ENCODE data around the gene FALEC. TPM values are rescaled to one million over a fixed set of nuclear protein-coding genes. Genes with fewer than 3 reads are reported as not detected.

The FALEC gene
- total RNA-seq, 1 experiment from 2014 or later = 1.0 TPM

GRCh38 chr1:150486966-150487762 is 28.4 kb upstream of the FALEC start, which contains the start of gene TARS2:
Gene TARS2 (plus strand): TSS chr1:150487419. CDS start chr1:150487451, 32 bp downstream.
- DNase-seq (ENCODE audit: low read depth, low spot score) (peak; percentile 96), ATAC-seq (peak; percentile 100)
- peak within 1 kb of the TSS; percentile 94 for H3K27ac ChIP-seq (ENCODE audit: low read length)
- peak; percentile 89 for TF ChIP-seq POLR2AphosphoS5 (IDR thresholded peaks at IDR 0.05; ENCODE audit: low read depth, low read length)
- 0 out of 2 replicates have a peak, but pooled peaks have one; percentile 36 for TF ChIP-seq TCF7L2 (IDR thresholded peaks at IDR 0.05; ENCODE audit: low read depth, low read length)
- peak; percentile 72; the same call in 1 of the 2 replicates for TF ChIP-seq SIN3A (IDR thresholded peaks at IDR 0.05; ENCODE audit: borderline replicate concordance, insufficient read depth, low read depth, low read length)
- no peak for TF ChIP-seq REST (IDR thresholded peaks at IDR 0.05; ENCODE audit: insufficient read depth in 1 of 2, low read depth in 2 of 2, low read length in 1 of 2)
- TF ChIP-seq CTCF (IDR thresholded peaks at IDR 0.05) = no peak
- POLR2A ChIA-PET = no interaction called here
- in situ Hi-C loops (cut with HindIII; ENCODE audit: low pct_unique_long_range_greater_than_20kb, low sequenced_read_pairs) (no loop called here), intact Hi-C loops (cut with micrococcal nuclease; ENCODE audit: unreplicated experiment) (no loop called here)
- no peaks in the 10 kb centered on the region for H3K27me3 ChIP-seq (ENCODE audit: control insufficient read depth, insufficient read depth, low read length)
- peak within 1 kb of the TSS; percentile 95 to 100 for H3K4me3 ChIP-seq (ENCODE audit: low read depth in 2 of 2, low read length in 2 of 2)
- H3K36me3 ChIP-seq (ENCODE audit: control insufficient read depth, insufficient read depth, low read length) = no peaks in the 10 kb centered on the region; the same call in 1 of the 2 replicates
- BruUV-seq (replicated peaks) = no TSS peak
- CTCF ChIA-PET = no interaction called here
- H3K4me1 ChIP-seq (ENCODE audit: control insufficient read depth, insufficient read depth, low read length) = peaks cover 7% of the 10 kb centered on the region
- H3K9me3 ChIP-seq (ENCODE audit: control insufficient read depth, insufficient read depth, low read depth, low read length) = no peaks in the 10 kb centered on the region

- intact Hi-C loops (cut with micrococcal nuclease; ENCODE audit: unreplicated experiment) = no loop called here
- Histone ChIP-seq H3K36me3 (ENCODE audit: control insufficient read depth, insufficient read depth, low read length) (no peaks in the 10 kb centered on the region; the same call in 1 of the 2 replicates), H3K4me1 (ENCODE audit: control insufficient read depth, insufficient read depth, low read length) (peaks cover 7% of the 10 kb centered on the region), H3K27ac (ENCODE audit: low read length) (peak overlapping the region; percentile 94), H3K27me3 (ENCODE audit: control insufficient read depth, insufficient read depth, low read length) (no peaks in the 10 kb centered on the region), H3K9me3 (ENCODE audit: control insufficient read depth, insufficient read depth, low read depth, low read length) (no peaks in the 10 kb centered on the region), H3K4me3 (ENCODE audit: low read depth in 2 of 2, low read length in 2 of 2) (peak overlapping the region; percentile 95 to 100)
- ChIA-PET POLR2A (no interaction called here), CTCF (no interaction called here)
- in situ Hi-C loops (cut with HindIII; ENCODE audit: low pct_unique_long_range_greater_than_20kb, low sequenced_read_pairs) = no loop called here
- ATAC-seq (no peak), DNase-seq (ENCODE audit: low read depth, low spot score) (no peak)
- TF ChIP-seq CTCF (IDR thresholded peaks at IDR 0.05) (no peak), SIN3A (IDR thresholded peaks at IDR 0.05; ENCODE audit: borderline replicate concordance, insufficient read depth, low read depth, low read length) (no peak), POLR2AphosphoS5 (IDR thresholded peaks at IDR 0.05; ENCODE audit: low read depth, low read length) (no peak), TCF7L2 (IDR thresholded peaks at IDR 0.05; ENCODE audit: low read depth, low read length) (no peak), REST (IDR thresholded peaks at IDR 0.05; ENCODE audit: insufficient read depth in 1 of 2, low read depth in 2 of 2, low read length in 1 of 2) (no peak)
- TSS peak; percentile 89 for BruUV-seq (replicated peaks)
Measured at GRCh38 chr1:150487763-150488115, 27.8 kb upstream of the FALEC start.
